T-cell (primary cell): ENCODE measurements around the gene GFER. TPM values are rescaled to one million over a fixed set of nuclear protein-coding genes. Genes with fewer than 3 reads are reported as not detected.

Experiments used
- ATAC-seq, 4 experiments: fragments of 200-7000 bp in 3 of 4; fragments of 150-1000 bp in 1 of 4; cut with Tn5 transposase; replicated peaks in 1 of 4; 1 replicate in 3 of 4; 2 replicates in 1 of 4; pipeline ENCODE4 v1.10.0; 2021; ENCODE audit warnings: moderate library complexity in 3 of 4, mild to moderate bottlenecking in 2 of 4, moderate number of reproducible peaks in 1 of 4
- CTCF ChIA-PET, 2 donors: fragments of 300-600 bp; sonication (Branson Sonifier 250); formaldehyde crosslinking; loops; one replicate each; lab custom pipeline; 2022; ENCODE audit warnings: antibody characterized with exemption in 2 of 2; lab: Charles Lee
- POLR2A ChIA-PET, 2 donors: fragments of 300-600 bp; sonication (Branson Sonifier 250); formaldehyde crosslinking; loops; one replicate each; lab custom pipeline; 2022; ENCODE audit warnings: antibody characterized with exemption in 2 of 2; lab: Charles Lee
- DNase-seq, 35 experiments: peaks; one replicate each; pipeline versions ENCODE4 v3.0.0 to v3.0.0-alpha.2; 2013 to 2023
- H3K27ac ChIP-seq: one replicate; pipeline ENCODE4 v1.5.1; 2013; ENCODE audit warnings: low read length
- H3K27me3 ChIP-seq, 2 experiments: replicated peaks in 1 of 2; 1 replicate in 1 of 2; 2 replicates in 1 of 2; pipeline versions ENCODE4 v1.6.1 to v1.7.0; 2013; ENCODE audit warnings: low read length in 1 of 2, mixed read lengths in 1 of 2; ENCODE audit not compliant: control insufficient read depth in 2 of 2, insufficient read depth in 2 of 2; ENCODE audit errors: extremely low read depth in 1 of 2
- H3K36me3 ChIP-seq, 2 donors: 1 replicate in 1 of 2; 2 replicates in 1 of 2; pipeline versions ENCODE4 v1.6.1 to v1.7.0; 2013; ENCODE audit warnings: low read length in 1 of 2; ENCODE audit not compliant: control insufficient read depth in 2 of 2, insufficient read depth in 1 of 2; ENCODE audit errors: extremely low read depth in 1 of 2
- H3K4me1 ChIP-seq, 2 experiments: 1 replicate in 1 of 2; 2 replicates in 1 of 2; pipeline versions ENCODE4 v1.6.1 to v1.7.0; 2013; ENCODE audit warnings: low read length in 2 of 2, mixed read lengths in 1 of 2; ENCODE audit not compliant: insufficient read depth in 2 of 2, control insufficient read depth in 1 of 2; ENCODE audit errors: extremely low read depth in 1 of 2
- H3K4me3 ChIP-seq, 2 donors: 1 replicate in 1 of 2; 2 replicates in 1 of 2; pipeline versions ENCODE4 v1.5.1 to v1.7.0; 2013; ENCODE audit warnings: mild to moderate bottlenecking in 2 of 2, low read length in 1 of 2, moderate library complexity in 1 of 2; ENCODE audit not compliant: control insufficient read depth in 1 of 2; ENCODE audit errors: extremely low read depth in 1 of 2
- H3K9me3 ChIP-seq: 2 replicates; pipeline ENCODE4 v1.7.0; 2013
- H3K27ac Mint-ChIP-seq, 2 donors: one replicate each; pipeline ENCODE4 v1.8.0; 2020 to 2021; ENCODE audit warnings: mild to moderate bottlenecking in 2 of 2, mixed read lengths in 2 of 2
- H3K27me3 Mint-ChIP-seq, 2 donors: one replicate each; pipeline ENCODE4 v1.8.0; 2021 to 2022; ENCODE audit warnings: mixed read lengths in 2 of 2
- H3K36me3 Mint-ChIP-seq: one replicate; pipeline ENCODE4 v1.8.0; 2021; ENCODE audit warnings: mixed read lengths
- H3K4me1 Mint-ChIP-seq, 3 donors: one replicate each; pipeline ENCODE4 v1.8.0; 2020 to 2022; ENCODE audit warnings: mixed read lengths in 3 of 3, mild to moderate bottlenecking in 1 of 3
- H3K4me3 Mint-ChIP-seq, 3 donors: one replicate each; pipeline ENCODE4 v1.8.0; 2020 to 2022; ENCODE audit warnings: mild to moderate bottlenecking in 3 of 3, mixed read lengths in 3 of 3, moderate library complexity in 3 of 3
- H3K9me3 Mint-ChIP-seq, 3 donors: one replicate each; pipeline ENCODE4 v1.8.0; 2020 to 2022; ENCODE audit warnings: mixed read lengths in 3 of 3
- WGBS: methylation state at CpG from one replicate; pipeline ENCODE4 v1.1.5; 2013; ENCODE audit warnings: missing lambda C conversion rate; ENCODE audit not compliant: insufficient coverage; 5-methylcytosine and 5-hydroxymethylcytosine counted together
- total RNA-seq, 35 experiments: library from RNA in 6 of 35; stranded (reverse) in 6 of 35; fragments of 120-200 nt in 1 of 35; gene quantifications; one replicate each; pipeline versions ENCODE4 v1.2.1 to v1.2.4 and lab custom pipeline; 2013 to 2026

GFER gene
- total RNA-seq, 5 donors from 2014 or later (not counting 1 experiment from before 2014, with no cell fraction given): 16.1 to 31.9 (median 22.0) TPM

GRCh38 chr16:2022723-2023091 is 38.7 kb downstream of the GFER start:
- H3K9me3 Mint-ChIP-seq: no peaks in the 10 kb centered on the region
- Histone ChIP-seq H3K9me3 (no peaks in the 10 kb centered on the region), H3K4me1 (peaks cover 2 to 46% of the 10 kb centered on the region in 2 experiments), H3K36me3 (no peaks in the 10 kb centered on the region), H3K27ac (no peak overlapping the region), H3K4me3 (peak overlapping the region; percentile 27 to 35), H3K27me3 (peaks cover 0 to 69% of the 10 kb centered on the region in 2 experiments)
- H3K4me3 Mint-ChIP-seq: peak overlapping the region; percentile 46 to 71 (median 55)
- peak; percentile 9 to 23 (median 9) for ATAC-seq
- no peak for DNase-seq
- POLR2A ChIA-PET: interaction anchor here in 1 of 2 donors (0.9 kb wide), 1 partner anchor 133 kb away, joined by 4 read pairs; the partner anchor contains the start of gene TRAF7
- WGBS: 7% methylated on average over 13 of the region's 14 CpGs
- peaks cover 13 to 29% (median 16%) of the 10 kb centered on the region in 3 donors for H3K4me1 Mint-ChIP-seq
- CTCF ChIA-PET: interaction anchor here (0.6 to 1.5 kb wide), 9 partner anchors 19 to 1915 kb away, joined by 3 to 9 read pairs (median 4); partner anchors contain the start of genes NTHL1 (in 1 of the 2), PKD1 (in 1 of the 2), TRAF7 (in 1 of the 2) and TSC2 (in 1 of the 2)
- H3K36me3 Mint-ChIP-seq: no peaks in the 10 kb centered on the region
- peaks cover 11 to 34% of the 10 kb centered on the region in 2 donors for H3K27me3 Mint-ChIP-seq
- no peak overlapping the region for H3K27ac Mint-ChIP-seq

- DNase-seq (peak; percentile 82 to 99 (median 92)), ATAC-seq (peak; percentile 80 to 91 (median 84))
- Mint-ChIP-seq H3K9me3 (no peaks in the 10 kb centered on the region), H3K36me3 (no peaks in the 10 kb centered on the region), H3K4me1 (peaks cover 13 to 32% (median 16%) of the 10 kb centered on the region in 3 donors), H3K27ac (peak overlapping the region; percentile 77 to 83), H3K4me3 (peak overlapping the region; percentile 48 to 71 (median 66)), H3K27me3 (peaks cover 11 to 31% of the 10 kb centered on the region in 2 donors)
- Histone ChIP-seq H3K27ac (peak overlapping the region; percentile 72), H3K27me3 (peaks cover 0 to 67% of the 10 kb centered on the region in 2 experiments), H3K4me1 (peaks cover 2 to 50% of the 10 kb centered on the region in 2 experiments), H3K9me3 (no peaks in the 10 kb centered on the region), H3K4me3 (peak overlapping the region; percentile 35 to 40), H3K36me3 (no peaks in the 10 kb centered on the region)
- CTCF ChIA-PET: interaction anchor here (0.6 to 1.5 kb wide), 9 partner anchors 19 to 1914 kb away, joined by 3 to 9 read pairs (median 3); partner anchors contain the start of genes PKD1 (in 1 of the 2) and TRAF7 (in 1 of the 2)
- WGBS: 16% methylated on average over 40 of the region's 53 CpGs
- POLR2A ChIA-PET: no interaction called here
Observed at GRCh38 chr16:2023092-2024031, 39.4 kb downstream of the GFER start.

GRCh38 chr16:2024032-2024420 is 40.0 kb downstream of the GFER start:
- Mint-ChIP-seq H3K27me3 (peaks cover 8 to 26% of the 10 kb centered on the region in 2 donors), H3K4me1 (peaks cover 13 to 30% (median 16%) of the 10 kb centered on the region in 3 donors), H3K36me3 (no peaks in the 10 kb centered on the region), H3K4me3 (peak overlapping the region in 1 of 3 donors; percentile 32), H3K27ac (peak overlapping the region in 1 of 2 donors; percentile 52), H3K9me3 (no peaks in the 10 kb centered on the region)
- Histone ChIP-seq H3K36me3 (no peaks in the 10 kb centered on the region), H3K4me3 (no peak overlapping the region), H3K9me3 (no peaks in the 10 kb centered on the region), H3K27me3 (peaks cover 0 to 61% of the 10 kb centered on the region in 2 experiments), H3K4me1 (peaks cover 2 to 50% of the 10 kb centered on the region in 2 experiments), H3K27ac (no peak overlapping the region)
- CTCF ChIA-PET: interaction anchor here in 1 of 2 donors (0.8 to 1.0 kb wide), 2 partner anchors 117 to 129 kb away, joined by 3 read pairs; no protein-coding TSS in a partner anchor
- ATAC-seq (no peak), DNase-seq (no peak)
- 90% methylated on average over 12 of the region's 12 CpGs for WGBS
- POLR2A ChIA-PET: no interaction called here

GRCh38 chr16:2025251-2025650 is 41.3 kb downstream of the GFER start:
- DNase-seq (no peak), ATAC-seq (no peak)
- 97% methylated on average over 10 of the region's 14 CpGs for WGBS
- H3K27me3 ChIP-seq: peaks cover 0 to 51% of the 10 kb centered on the region in 2 experiments
- H3K9me3 Mint-ChIP-seq: no peaks in the 10 kb centered on the region
- peak overlapping the region; percentile 36 to 72 (median 51) for H3K4me3 Mint-ChIP-seq
- H3K27ac ChIP-seq: no peak overlapping the region
- H3K4me1 Mint-ChIP-seq: peaks cover 13 to 30% (median 16%) of the 10 kb centered on the region in 3 donors
- CTCF ChIA-PET: no interaction called here
- H3K4me1 ChIP-seq: peaks cover 2 to 47% of the 10 kb centered on the region in 2 experiments
- no peaks in the 10 kb centered on the region for H3K36me3 ChIP-seq
- H3K36me3 Mint-ChIP-seq: no peaks in the 10 kb centered on the region
- POLR2A ChIA-PET: no interaction called here
- peaks cover 8 to 24% of the 10 kb centered on the region in 2 donors for H3K27me3 Mint-ChIP-seq
- H3K4me3 ChIP-seq: no peak overlapping the region
- no peaks in the 10 kb centered on the region for H3K9me3 ChIP-seq
- H3K27ac Mint-ChIP-seq: peak overlapping the region in 1 of 2 donors; percentile 27

GRCh38 chr16:2025878-2026460 is 42.0 kb downstream of the GFER start:
- Histone ChIP-seq H3K4me1 (peaks cover 2 to 41% of the 10 kb centered on the region in 2 experiments), H3K36me3 (no peaks in the 10 kb centered on the region), H3K27ac (no peak overlapping the region), H3K4me3 (peak overlapping the region in 1 of 2 donors; percentile 46), H3K9me3 (no peaks in the 10 kb centered on the region), H3K27me3 (peaks cover 0 to 44% of the 10 kb centered on the region in 2 experiments)
- H3K9me3 Mint-ChIP-seq: no peaks in the 10 kb centered on the region
- H3K36me3 Mint-ChIP-seq: no peaks in the 10 kb centered on the region
- H3K27ac Mint-ChIP-seq: no peak overlapping the region
- DNase-seq (no peak), ATAC-seq (no peak)
- peaks cover 13 to 26% (median 14%) of the 10 kb centered on the region in 3 donors for H3K4me1 Mint-ChIP-seq
- peak overlapping the region; percentile 56 to 72 (median 63) for H3K4me3 Mint-ChIP-seq
- WGBS: 96% methylated on average over 15 of the region's 16 CpGs
- POLR2A ChIA-PET: interaction anchor here in 1 of 2 donors (0.6 kb wide), 1 partner anchor 129 kb away, joined by 3 read pairs; the partner anchor contains the start of gene TRAF7
- CTCF ChIA-PET: no interaction called here
- peaks cover 8 to 19% of the 10 kb centered on the region in 2 donors for H3K27me3 Mint-ChIP-seq
